ENCODE results near the gene PRM2. TPM values are rescaled to one million over a fixed set of nuclear protein-coding genes. Genes with fewer than 3 reads are reported as not detected.

PRM2 gene
- total RNA-seq, 6 experiments from 2014 or later, result not detected

DNA sequence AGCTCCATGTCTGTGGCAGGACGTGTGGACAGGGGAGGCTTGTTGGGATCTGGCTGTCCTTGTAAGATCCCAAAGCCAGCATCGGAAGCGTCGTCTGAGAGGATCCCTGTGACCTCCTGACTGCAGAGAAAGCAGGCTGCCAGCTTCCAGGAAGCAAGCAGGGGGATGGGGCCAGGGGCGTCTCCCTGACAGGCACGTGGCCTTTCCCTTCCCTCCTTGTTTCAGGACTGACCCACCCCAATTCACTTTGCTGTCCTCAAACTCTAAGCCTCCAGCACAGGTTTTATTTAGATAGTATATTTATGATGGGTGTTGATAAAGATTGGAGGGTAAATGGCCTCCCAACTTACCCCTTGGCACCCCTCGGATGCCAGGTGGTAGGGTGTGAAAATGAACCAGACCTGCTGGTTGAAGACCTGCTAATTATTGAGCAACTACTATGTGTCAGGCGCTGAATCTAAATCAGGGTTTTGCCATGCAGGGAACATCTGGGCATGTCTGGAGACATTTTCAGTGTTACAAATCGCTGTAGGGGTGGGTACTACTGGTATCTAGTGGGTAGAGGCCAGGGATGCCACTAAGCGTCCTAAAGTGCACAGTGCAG, 44.8 kb downstream of the PRM2 start:
- H3K27me3 Mint-ChIP-seq (ENCODE audit: insufficient read depth), result peaks cover 2% of the 10 kb centered on the region; the same call in 1 of the 2 replicates
- H3K4me3 Mint-ChIP-seq, result no peak overlapping the region
- H3K36me3 Mint-ChIP-seq (ENCODE audit: low read depth), result no peaks in the 10 kb centered on the region
- DNase-seq, result no peak
- no peak for TF ChIP-seq CTCF (IDR thresholded peaks at IDR 0.05)
- no peaks in the 10 kb centered on the region for H3K9me3 Mint-ChIP-seq
- H3K27ac Mint-ChIP-seq, result no peak overlapping the region
- peaks cover 29% of the 10 kb centered on the region for H3K4me1 Mint-ChIP-seq (ENCODE audit: low read depth)

DNA sequence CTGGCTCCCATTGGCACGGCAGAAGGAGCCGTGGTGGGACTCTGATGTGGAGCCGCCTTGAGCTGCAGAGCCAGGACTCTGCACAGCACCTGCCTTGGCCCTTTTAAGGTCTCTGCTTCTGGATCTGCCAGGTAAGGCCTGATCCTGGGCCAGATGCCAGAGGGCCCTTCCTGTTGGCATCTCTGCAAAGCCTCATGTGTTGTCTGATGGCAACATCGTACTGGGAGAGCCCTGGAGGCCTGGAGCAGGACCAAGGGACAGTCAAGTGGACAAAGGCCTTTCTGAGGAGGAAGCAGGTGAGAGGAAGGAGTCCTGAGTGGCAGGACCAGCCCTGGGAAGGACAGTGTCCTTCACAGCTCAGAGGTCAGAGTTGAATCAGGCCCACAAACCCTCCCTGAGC, 46.4 kb downstream of the PRM2 start:
- H3K4me3 Mint-ChIP-seq, result no peak overlapping the region
- H3K9me3 Mint-ChIP-seq, result no peaks in the 10 kb centered on the region
- H3K36me3 Mint-ChIP-seq (ENCODE audit: low read depth), result no peaks in the 10 kb centered on the region
- H3K4me1 Mint-ChIP-seq (ENCODE audit: low read depth), result peaks cover 20% of the 10 kb centered on the region
- peaks cover 2% of the 10 kb centered on the region; the same call in 1 of the 2 replicates for H3K27me3 Mint-ChIP-seq (ENCODE audit: insufficient read depth)
- no peak overlapping the region for H3K27ac Mint-ChIP-seq
- DNase-seq, result no peak
- no peak for TF ChIP-seq CTCF (IDR thresholded peaks at IDR 0.05)

DNA sequence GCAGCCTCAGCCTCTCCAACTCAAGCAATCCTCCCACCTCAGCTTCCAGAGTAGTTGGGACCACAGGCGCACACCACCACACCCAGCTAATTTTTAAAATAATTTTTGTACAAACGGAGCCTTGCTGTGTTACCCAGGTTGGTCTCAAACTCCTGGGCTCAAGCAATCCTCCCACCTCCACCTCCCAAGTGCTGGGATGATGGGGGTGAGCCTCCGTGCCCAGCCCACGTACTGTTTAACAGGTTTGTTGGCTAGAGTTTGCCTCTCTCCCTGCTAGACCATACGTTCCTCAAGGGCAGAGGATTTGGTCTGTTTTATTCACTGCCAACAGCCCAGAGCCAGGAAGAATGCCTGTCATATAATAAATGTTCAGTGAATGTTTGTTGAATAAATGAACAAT, 46.8 kb downstream of the PRM2 start:
- no peaks in the 10 kb centered on the region for H3K36me3 Mint-ChIP-seq (ENCODE audit: low read depth)
- no peak for TF ChIP-seq CTCF (IDR thresholded peaks at IDR 0.05)
- H3K4me3 Mint-ChIP-seq, result no peak overlapping the region
- no peaks in the 10 kb centered on the region for H3K9me3 Mint-ChIP-seq
- peaks cover 20% of the 10 kb centered on the region for H3K4me1 Mint-ChIP-seq (ENCODE audit: low read depth)
- no peak overlapping the region for H3K27ac Mint-ChIP-seq
- peaks cover 2% of the 10 kb centered on the region; the same call in 1 of the 2 replicates for H3K27me3 Mint-ChIP-seq (ENCODE audit: insufficient read depth)
- no peak for DNase-seq

DNA sequence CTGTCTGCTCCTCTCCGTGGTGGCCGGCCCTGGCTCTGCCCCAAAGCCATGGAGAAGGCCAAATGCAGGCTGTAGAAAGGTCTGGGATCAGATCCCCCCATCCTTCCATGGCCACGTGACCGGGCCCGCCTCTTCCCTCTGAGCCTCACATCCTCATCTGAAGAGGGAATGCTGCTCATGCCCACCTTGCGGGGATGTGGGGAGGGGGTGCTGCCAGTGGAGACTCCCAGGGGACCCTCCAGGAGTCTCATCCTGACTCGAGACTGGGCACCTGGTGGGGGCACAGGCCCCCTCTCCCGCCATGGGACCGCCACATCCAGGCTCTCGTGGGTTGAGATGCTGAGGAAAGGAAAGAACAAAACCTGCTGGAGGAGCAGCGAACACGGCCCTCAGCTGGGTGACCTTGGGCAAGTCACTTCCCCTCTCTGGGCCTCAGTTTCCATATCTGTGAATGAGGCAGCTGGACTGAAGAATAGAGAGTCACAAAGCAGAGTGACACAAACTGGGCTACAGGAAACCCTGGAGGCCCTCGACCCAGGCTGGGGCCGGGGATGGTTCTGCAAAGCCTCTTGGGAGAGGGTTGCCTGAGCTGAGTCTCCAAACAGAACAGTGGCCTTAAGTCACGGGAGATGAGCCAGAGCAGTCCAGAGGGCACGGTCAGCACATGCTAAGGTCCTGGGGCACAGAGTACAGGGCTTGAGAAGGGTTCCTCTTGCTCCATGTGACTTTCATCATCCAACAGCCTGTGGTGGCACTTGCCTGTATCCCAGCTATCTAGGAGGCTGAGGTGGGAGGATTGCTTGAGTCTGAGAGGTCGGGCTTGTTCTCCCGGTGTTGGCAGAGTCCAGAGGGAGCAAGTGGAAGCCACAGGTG, 50.4 kb downstream of the PRM2 start:
- Mint-ChIP-seq H3K36me3 (ENCODE audit: low read depth) (no peaks in the 10 kb centered on the region), H3K27me3 (ENCODE audit: insufficient read depth) (peaks cover 2% of the 10 kb centered on the region), H3K27ac (no peak overlapping the region), H3K4me3 (no peak overlapping the region), H3K9me3 (no peaks in the 10 kb centered on the region), H3K4me1 (ENCODE audit: low read depth) (peaks cover 5% of the 10 kb centered on the region; the same call in 1 of the 2 replicates)
- no peak for TF ChIP-seq CTCF (IDR thresholded peaks at IDR 0.05)
- no peak for DNase-seq

Small RNAs within 50 kb of the gene (microRNA-seq; reads per million reads assigned to microRNA genes)
- gene MIR548H2, result not detected

Other genes starting within 250 kb of the PRM2 start
- gene SOCS1, start 20.3 kb downstream of the PRM2 start, total RNA-seq (2021; fragmentation: NEBNext Ultra II Directional; extraction: Animal tissue kit (Norgen Biotek cat#: 25700)), result 1 to 10 TPM; 3.8 to 6.7 (median 5.9) TPM
- gene TNP2, start 7.2 kb downstream of the PRM2 start, total RNA-seq (2021; fragmentation: NEBNext Ultra II Directional; extraction: Animal tissue kit (Norgen Biotek cat#: 25700)), result not detected
- not detected for gene PRM3, start 2.9 kb downstream of the PRM2 start, total RNA-seq (2021; fragmentation: NEBNext Ultra II Directional; extraction: Animal tissue kit (Norgen Biotek cat#: 25700))
- not detected for gene PRM1, start 4.8 kb upstream of the PRM2 start, total RNA-seq (2021; fragmentation: NEBNext Ultra II Directional; extraction: Animal tissue kit (Norgen Biotek cat#: 25700))
- 10 to 100 TPM in 5 of 6 experiments, 1 to 10 TPM in 1; 7.3 to 16.2 (median 14.2) TPM for gene RMI2, start 69.0 kb upstream of the PRM2 start, total RNA-seq (2021; fragmentation: NEBNext Ultra II Directional; extraction: Animal tissue kit (Norgen Biotek cat#: 25700))